T-helper 17 cell (primary cell): ENCODE results near the gene SMG9. TPM values are rescaled to one million over a fixed set of nuclear protein-coding genes. Genes with fewer than 3 reads are reported as not detected.
A peak's percentile ranks its signal among the peaks of the same experiment; 100 is the strongest.

Experiments
- ATAC-seq: fragments of 150-1000 bp; cut with Tn5 transposase; 2 replicates; pipeline ENCODE4 v1.10.0; 2021; ENCODE audit warnings: mild to moderate bottlenecking, moderate library complexity
- DNase-seq, 3 donors: peaks; one replicate each; pipeline versions ENCODE4 v3.0.0 to v3.0.0-alpha.2; 2020 to 2021
- H3K9me3 ChIP-seq: one replicate; pipeline ENCODE4 v1.7.0; 2013; ENCODE audit warnings: low read length, mild to moderate bottlenecking; ENCODE audit not compliant: control insufficient read depth, poor library complexity, severe bottlenecking
- H3K27ac Mint-ChIP-seq: one replicate; pipeline ENCODE4 v1.8.0; 2022; ENCODE audit warnings: mild to moderate bottlenecking, moderate library complexity, mixed read lengths
- H3K27me3 Mint-ChIP-seq: one replicate; pipeline ENCODE4 v1.8.0; 2022; ENCODE audit warnings: mixed read lengths
- H3K36me3 Mint-ChIP-seq: one replicate; pipeline ENCODE4 v1.8.0; 2022; ENCODE audit warnings: low read depth, mixed read lengths
- H3K4me1 Mint-ChIP-seq: one replicate; pipeline ENCODE4 v1.8.0; 2022; ENCODE audit warnings: mild to moderate bottlenecking, mixed read lengths
- H3K4me3 Mint-ChIP-seq: one replicate; pipeline ENCODE4 v1.8.0; 2022; ENCODE audit warnings: mild to moderate bottlenecking, moderate library complexity, mixed read lengths
- total RNA-seq, 4 donors: library from RNA in 2 of 4; stranded (reverse) in 2 of 4; gene quantifications; one replicate each; pipeline ENCODE4 v1.2.3 and lab custom pipeline; 2022 to 2026

The SMG9 gene
- total RNA-seq, 2 donors from 2014 or later = 35.6 to 44.4 TPM

DNA sequence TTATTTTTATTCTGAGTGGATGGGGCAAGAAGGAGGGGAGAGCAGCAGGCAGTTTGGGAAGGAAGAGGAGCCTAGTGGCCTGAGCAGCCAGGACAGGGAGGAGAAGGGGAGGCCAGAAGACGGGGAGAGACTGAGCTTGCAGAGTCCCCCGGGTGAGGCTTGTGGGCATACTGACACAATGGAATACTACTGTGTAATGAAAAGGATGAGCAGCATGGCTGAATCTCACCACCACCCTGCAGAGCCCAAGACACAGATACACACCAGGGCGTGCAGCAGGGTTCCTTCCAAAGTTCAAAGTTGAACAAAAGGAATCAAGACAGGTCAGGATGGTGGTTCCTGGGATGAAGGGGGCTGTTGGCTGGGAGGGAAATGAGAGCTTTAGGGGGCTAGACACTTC is 8.1 kb upstream of the SMG9 start:
- Mint-ChIP-seq H3K27ac (peak overlapping the region; percentile 81), H3K4me1 (peaks cover 44% of the 10 kb centered on the region), H3K36me3 (no peaks in the 10 kb centered on the region), H3K27me3 (no peaks in the 10 kb centered on the region), H3K4me3 (peak overlapping the region; percentile 7)
- H3K9me3 ChIP-seq = no peaks in the 10 kb centered on the region
- ATAC-seq (no peak), DNase-seq (no peak)

DNA sequence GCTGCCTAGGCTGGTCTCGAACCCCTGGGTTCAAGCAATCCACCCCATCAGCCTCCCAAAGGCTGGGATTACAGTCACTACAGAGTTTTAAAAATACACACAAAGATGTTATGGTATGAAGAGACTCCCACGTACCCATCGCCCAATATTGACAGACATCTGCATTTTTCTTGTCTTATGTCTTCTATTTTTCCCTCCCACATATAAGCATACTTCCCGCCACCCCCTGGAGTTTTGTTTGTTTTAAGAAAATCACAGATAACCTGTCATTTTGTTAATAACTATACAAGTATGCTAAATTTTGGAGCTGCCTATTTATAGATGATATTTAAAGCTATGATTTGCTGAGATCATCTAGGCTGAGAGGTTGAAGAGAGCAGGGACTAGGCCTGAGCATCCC is 6.2 kb upstream of the SMG9 start:
- Mint-ChIP-seq H3K27me3 (no peaks in the 10 kb centered on the region), H3K36me3 (no peaks in the 10 kb centered on the region), H3K27ac (no peak overlapping the region), H3K4me1 (peaks cover 34% of the 10 kb centered on the region), H3K4me3 (no peak overlapping the region)
- ATAC-seq (no peak), DNase-seq (no peak)
- no peaks in the 10 kb centered on the region for H3K9me3 ChIP-seq

DNA sequence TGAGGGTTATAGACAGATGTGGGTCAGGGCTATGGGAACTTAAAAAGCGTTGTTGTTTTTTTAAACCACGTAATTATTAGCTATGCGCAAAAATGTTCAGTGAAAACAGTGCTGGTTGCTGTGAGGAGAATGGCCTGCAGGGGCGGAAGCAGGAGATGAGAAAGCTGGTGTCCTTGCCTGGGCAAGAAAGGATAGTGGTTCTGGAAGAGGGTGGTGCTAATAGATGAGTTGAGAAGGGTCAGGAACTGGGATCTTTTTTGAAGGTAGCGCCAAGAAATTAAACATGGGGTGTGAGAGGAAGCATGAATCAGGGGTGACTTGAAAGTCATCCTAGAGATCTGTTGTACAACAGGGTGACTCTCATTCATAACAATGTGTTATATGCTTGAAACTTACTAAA is 4.8 kb upstream of the SMG9 start:
- Mint-ChIP-seq H3K4me3 (no peak overlapping the region), H3K4me1 (peaks cover 32% of the 10 kb centered on the region), H3K27ac (peak overlapping the region; percentile 57), H3K36me3 (peaks cover 2% of the 10 kb centered on the region), H3K27me3 (no peaks in the 10 kb centered on the region)
- DNase-seq (no peak), ATAC-seq (no peak)
- H3K9me3 ChIP-seq = no peaks in the 10 kb centered on the region

- H3K9me3 ChIP-seq = no peaks in the 10 kb centered on the region
- H3K27ac Mint-ChIP-seq = peak overlapping the region; percentile 98
- H3K4me3 Mint-ChIP-seq = peak overlapping the region; percentile 98
- DNase-seq (peak; percentile 61 to 74 (median 73)), ATAC-seq (peak; percentile 26)
- peaks cover 4% of the 10 kb centered on the region for H3K36me3 Mint-ChIP-seq
- no peaks in the 10 kb centered on the region for H3K27me3 Mint-ChIP-seq
- H3K4me1 Mint-ChIP-seq = peaks cover 33% of the 10 kb centered on the region
These were observed 567 bp upstream of the SMG9 start for GRCh38 chr19:43755256-43755801.

GRCh38 chr19:43754253-43754502 is 584 bp downstream of the SMG9 start:
- H3K36me3 Mint-ChIP-seq = peaks cover 9% of the 10 kb centered on the region
- DNase-seq = no peak
- H3K27me3 Mint-ChIP-seq = no peaks in the 10 kb centered on the region

GRCh38 chr19:43752287-43752875 is 2.4 kb downstream of the SMG9 start:
- Mint-ChIP-seq H3K27me3 (no peaks in the 10 kb centered on the region), H3K4me3 (no peak overlapping the region), H3K36me3 (peaks cover 18% of the 10 kb centered on the region), H3K27ac (peak overlapping the region; percentile 98), H3K4me1 (peaks cover 44% of the 10 kb centered on the region)
- DNase-seq (no peak), ATAC-seq (no peak)
- no peaks in the 10 kb centered on the region for H3K9me3 ChIP-seq

More at GRCh38 chr19:43754253-43754502, 584 bp downstream of the SMG9 start:
- Mint-ChIP-seq H3K27ac (peak overlapping the region; percentile 98), H3K4me1 (peaks cover 33% of the 10 kb centered on the region), H3K4me3 (peak overlapping the region; percentile 98)
- ATAC-seq = no peak
- H3K9me3 ChIP-seq = no peaks in the 10 kb centered on the region

DNA sequence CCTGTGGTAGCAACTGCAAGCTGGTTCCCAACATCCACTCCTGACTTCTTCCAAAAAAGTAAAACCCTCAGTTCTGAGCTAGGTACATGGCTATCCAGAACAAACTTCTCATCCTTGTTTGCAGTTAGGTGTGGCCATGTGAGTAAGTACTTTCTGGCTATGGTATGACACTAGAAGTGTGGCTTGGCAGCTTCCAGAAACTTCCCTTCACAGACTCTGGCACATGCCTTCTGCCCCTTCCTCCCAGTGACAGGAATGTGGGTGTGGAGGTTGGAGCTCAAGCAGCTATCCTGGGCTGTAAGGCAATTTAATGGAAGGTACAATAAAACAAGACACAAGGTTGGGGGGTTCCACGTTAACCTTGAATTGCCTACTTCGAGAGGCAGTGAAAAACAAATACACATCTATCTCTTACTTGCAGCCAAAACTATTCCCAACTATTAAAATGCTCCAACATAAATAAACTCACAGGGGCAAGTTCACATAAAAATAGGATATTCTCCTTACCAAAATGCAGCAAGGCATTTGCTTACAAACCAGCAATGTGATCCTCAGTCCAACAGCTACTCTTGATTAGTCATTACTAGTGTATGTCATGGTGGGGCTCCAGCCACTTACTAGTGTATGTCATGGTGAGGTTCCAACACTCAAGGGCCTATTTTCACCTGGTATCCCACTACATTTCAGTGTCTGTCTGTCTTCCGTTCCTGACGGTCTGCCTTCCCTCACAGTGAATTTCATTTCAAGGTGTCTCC is 3.1 kb downstream of the SMG9 start:
- Mint-ChIP-seq H3K4me3 (no peak overlapping the region), H3K27me3 (no peaks in the 10 kb centered on the region), H3K27ac (peak overlapping the region; percentile 98), H3K36me3 (peaks cover 18% of the 10 kb centered on the region), H3K4me1 (peaks cover 44% of the 10 kb centered on the region)
- no peaks in the 10 kb centered on the region for H3K9me3 ChIP-seq
- ATAC-seq (no peak), DNase-seq (no peak)

DNA sequence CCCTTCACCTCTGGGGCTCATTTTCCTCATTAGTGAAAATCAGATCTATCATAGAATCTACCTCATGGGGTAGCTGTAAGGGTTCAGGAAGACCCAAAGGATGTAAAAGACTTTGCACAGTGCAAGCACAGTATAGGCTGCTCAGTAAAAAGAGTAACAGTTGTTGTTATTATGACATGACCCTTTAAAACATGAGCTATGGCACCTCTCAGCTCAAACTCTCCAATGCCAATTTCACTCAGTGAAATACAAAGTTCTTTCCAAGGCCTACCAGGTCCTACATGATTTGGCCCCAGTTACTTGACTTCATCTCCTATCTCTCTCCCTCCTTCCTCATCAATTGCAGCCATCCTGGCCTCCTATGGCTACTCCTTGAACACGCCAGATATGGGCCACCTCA is 4.9 kb downstream of the SMG9 start:
- H3K4me1 Mint-ChIP-seq = peaks cover 36% of the 10 kb centered on the region
- DNase-seq = no peak
- no peaks in the 10 kb centered on the region for H3K9me3 ChIP-seq
- no peaks in the 10 kb centered on the region for H3K27me3 Mint-ChIP-seq
- H3K27ac Mint-ChIP-seq = peak overlapping the region; percentile 79
- H3K36me3 Mint-ChIP-seq = peaks cover 22% of the 10 kb centered on the region
- no peak overlapping the region for H3K4me3 Mint-ChIP-seq
- ATAC-seq = no peak

DNA sequence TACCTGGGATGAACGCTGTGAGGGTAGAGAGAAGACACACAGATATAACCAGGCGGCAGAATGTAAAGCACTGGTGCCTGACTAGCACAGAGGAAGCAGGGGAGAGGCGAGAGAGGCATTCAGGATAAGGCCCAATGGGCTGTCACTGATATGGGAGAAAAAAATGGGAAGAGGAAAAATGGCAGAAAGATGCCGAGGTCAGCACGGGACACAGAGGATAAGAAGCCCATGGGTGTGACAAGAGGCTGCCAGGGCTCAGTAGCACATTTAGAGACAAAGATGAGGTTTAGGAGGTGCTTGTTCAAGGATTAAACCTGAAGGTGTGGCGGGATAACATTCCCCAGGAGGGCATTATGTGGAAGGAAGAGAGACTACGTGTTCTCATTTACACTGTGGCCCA is 5.6 kb downstream of the SMG9 start:
- no peaks in the 10 kb centered on the region for H3K27me3 Mint-ChIP-seq
- peaks cover 32% of the 10 kb centered on the region for H3K4me1 Mint-ChIP-seq
- ATAC-seq (no peak), DNase-seq (no peak)
- H3K4me3 Mint-ChIP-seq = no peak overlapping the region
- peak overlapping the region; percentile 79 for H3K27ac Mint-ChIP-seq
- H3K36me3 Mint-ChIP-seq = peaks cover 20% of the 10 kb centered on the region
- H3K9me3 ChIP-seq = no peaks in the 10 kb centered on the region

GRCh38 chr19:43748685-43749084 is 6.1 kb downstream of the SMG9 start:
- Mint-ChIP-seq H3K27ac (peak overlapping the region; percentile 79), H3K4me1 (peaks cover 29% of the 10 kb centered on the region), H3K27me3 (no peaks in the 10 kb centered on the region), H3K36me3 (peaks cover 20% of the 10 kb centered on the region), H3K4me3 (no peak overlapping the region)
- no peaks in the 10 kb centered on the region for H3K9me3 ChIP-seq
- no peak for DNase-seq
- no peak for ATAC-seq

- peaks cover 28% of the 10 kb centered on the region for H3K4me1 Mint-ChIP-seq
- ATAC-seq = no peak
- peak overlapping the region; percentile 79 for H3K27ac Mint-ChIP-seq
- no peak for DNase-seq
- no peaks in the 10 kb centered on the region for H3K9me3 ChIP-seq
- H3K36me3 Mint-ChIP-seq = peaks cover 20% of the 10 kb centered on the region
- no peaks in the 10 kb centered on the region for H3K27me3 Mint-ChIP-seq
- peak overlapping the region; percentile 15 for H3K4me3 Mint-ChIP-seq
These were observed 6.6 kb downstream of the SMG9 start for GRCh38 chr19:43748205-43748594.

- ATAC-seq = peak; percentile 46
- DNase-seq = peak in 1 of 3 donors; percentile 23
- no peaks in the 10 kb centered on the region for H3K9me3 ChIP-seq
- no peaks in the 10 kb centered on the region for H3K27me3 Mint-ChIP-seq
- H3K36me3 Mint-ChIP-seq = peaks cover 20% of the 10 kb centered on the region
- H3K4me3 Mint-ChIP-seq = peak overlapping the region; percentile 43
- H3K4me1 Mint-ChIP-seq = peaks cover 24% of the 10 kb centered on the region
- peak overlapping the region; percentile 79 for H3K27ac Mint-ChIP-seq
These were observed 7.1 kb downstream of the SMG9 start for GRCh38 chr19:43747557-43748204.

GRCh38 chr19:43743059-43743458 is 11.7 kb downstream of the SMG9 start:
- Mint-ChIP-seq H3K4me3 (no peak overlapping the region), H3K27me3 (no peaks in the 10 kb centered on the region), H3K27ac (no peak overlapping the region), H3K4me1 (peaks cover 23% of the 10 kb centered on the region), H3K36me3 (peaks cover 11% of the 10 kb centered on the region)
- H3K9me3 ChIP-seq = no peaks in the 10 kb centered on the region
- ATAC-seq = no peak
- no peak for DNase-seq
